HG03064 (cell line): Measurements from ENCODE around the gene ERRFI1.

Experiments used
- ATAC-seq: cut with Tn5 transposase; IDR thresholded peaks from one replicate; pipeline ENCODE4 v1.9.1; 2021; ENCODE audit warnings: low read depth; ENCODE audit not compliant: unreplicated experiment

ERRFI1 gene

GRCh38 chr1:8047112-8047511 lies 21.0 kb upstream of the ERRFI1 start:
- ATAC-seq: no peak

DNA sequence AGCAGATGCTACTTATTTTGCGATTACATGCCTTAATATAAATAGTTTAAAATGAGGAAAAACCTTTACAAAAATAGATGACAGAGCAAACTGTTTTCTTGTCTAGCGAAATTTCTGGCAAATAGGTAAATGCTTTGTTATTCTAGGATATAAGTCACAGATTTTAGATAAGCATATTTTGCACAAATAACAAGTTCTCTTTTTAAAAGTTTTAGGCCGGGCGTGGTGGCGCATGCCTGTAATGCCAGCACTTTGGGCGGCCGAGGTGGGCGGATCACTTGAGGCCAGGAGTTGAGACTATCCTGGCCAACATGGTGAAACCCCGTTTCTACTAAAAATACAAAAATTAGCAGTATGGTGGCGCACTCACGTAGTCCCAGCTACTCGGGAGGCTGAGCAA lies 20.3 kb upstream of the ERRFI1 start:
- no peak for ATAC-seq

GRCh38 chr1:8043621-8044020 lies 17.5 kb upstream of the ERRFI1 start:
- no peak for ATAC-seq

DNA sequence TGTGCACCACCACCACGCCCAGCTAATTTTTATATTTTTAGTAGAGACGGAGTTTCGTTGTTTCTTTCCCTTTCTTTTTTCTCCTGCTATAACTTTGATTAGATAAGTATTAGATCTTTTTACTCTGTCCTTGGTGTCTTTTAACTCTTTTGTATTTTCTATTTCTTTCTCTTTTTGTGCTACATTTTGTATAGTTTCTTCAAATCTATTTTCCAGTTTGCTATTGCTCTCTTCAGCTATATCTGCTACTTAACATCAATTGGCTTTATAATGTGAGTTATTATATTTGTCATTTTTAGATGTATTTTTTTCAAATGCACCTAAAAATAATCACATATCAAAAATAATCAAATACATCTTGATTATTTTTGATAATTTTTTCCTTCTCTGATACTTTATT lies 16.0 kb upstream of the ERRFI1 start:
- no peak for ATAC-seq

GRCh38 chr1:8040586-8040985 lies 14.5 kb upstream of the ERRFI1 start:
- no peak for ATAC-seq

GRCh38 chr1:8039071-8039470 lies 13.0 kb upstream of the ERRFI1 start:
- no peak for ATAC-seq

GRCh38 chr1:8035289-8035688 lies 9.2 kb upstream of the ERRFI1 start:
- no peak for ATAC-seq

GRCh38 chr1:8033322-8033721 lies 7.2 kb upstream of the ERRFI1 start:
- no peak for ATAC-seq

- ATAC-seq: no peak
These were observed 6.3 kb upstream of the ERRFI1 start for GRCh38 chr1:8032366-8032910.

DNA sequence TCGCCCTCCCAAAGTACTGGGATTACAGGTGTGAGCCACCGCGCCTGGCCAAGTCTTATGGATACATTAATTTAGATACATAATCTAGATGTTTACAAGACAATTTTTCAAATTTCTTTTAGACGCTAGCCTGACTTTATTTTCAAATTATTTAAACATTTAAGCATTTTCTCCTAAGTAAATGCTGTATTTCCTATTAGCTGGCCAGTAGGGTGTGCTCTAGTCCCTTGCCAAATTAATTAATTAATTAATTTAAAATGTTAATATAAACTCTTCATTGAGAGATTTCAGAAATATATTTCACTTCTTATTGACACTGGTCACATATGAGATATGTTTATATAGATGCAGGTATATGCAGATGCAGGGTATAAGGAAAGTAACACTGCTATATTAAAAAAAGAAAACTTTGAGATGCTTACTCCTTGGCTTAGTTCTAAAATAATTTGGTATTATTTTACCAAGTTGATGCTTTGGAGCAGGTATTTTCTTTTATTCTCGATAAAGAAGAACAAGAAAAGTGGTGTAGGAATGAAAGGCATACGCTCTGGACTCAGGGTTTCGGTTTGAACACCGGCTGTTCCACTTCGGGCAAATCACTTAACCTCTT lies 5.2 kb upstream of the ERRFI1 start:
- ATAC-seq: no peak

DNA sequence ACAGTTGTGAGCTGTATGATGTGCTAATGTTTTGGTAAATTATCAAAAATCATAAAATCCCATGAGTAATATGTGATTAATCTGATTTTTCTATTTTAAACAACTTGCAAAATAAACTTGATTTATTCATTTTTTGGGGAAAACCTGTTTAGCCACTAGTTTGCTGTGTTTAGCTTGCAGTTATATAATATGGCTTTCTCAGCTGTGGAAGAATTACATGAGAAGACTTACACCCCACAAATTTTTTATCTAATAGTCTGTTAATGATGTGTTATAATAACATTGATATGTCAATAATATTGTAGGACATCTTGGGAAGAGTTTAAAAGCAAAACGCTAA lies 2.4 kb upstream of the ERRFI1 start:
- no peak for ATAC-seq

- ATAC-seq: no peak
These were observed 1.9 kb upstream of the ERRFI1 start for GRCh38 chr1:8027748-8028570.

GRCh38 chr1:8026976-8027747 lies 1.1 kb upstream of the ERRFI1 start:
- no peak for ATAC-seq

DNA sequence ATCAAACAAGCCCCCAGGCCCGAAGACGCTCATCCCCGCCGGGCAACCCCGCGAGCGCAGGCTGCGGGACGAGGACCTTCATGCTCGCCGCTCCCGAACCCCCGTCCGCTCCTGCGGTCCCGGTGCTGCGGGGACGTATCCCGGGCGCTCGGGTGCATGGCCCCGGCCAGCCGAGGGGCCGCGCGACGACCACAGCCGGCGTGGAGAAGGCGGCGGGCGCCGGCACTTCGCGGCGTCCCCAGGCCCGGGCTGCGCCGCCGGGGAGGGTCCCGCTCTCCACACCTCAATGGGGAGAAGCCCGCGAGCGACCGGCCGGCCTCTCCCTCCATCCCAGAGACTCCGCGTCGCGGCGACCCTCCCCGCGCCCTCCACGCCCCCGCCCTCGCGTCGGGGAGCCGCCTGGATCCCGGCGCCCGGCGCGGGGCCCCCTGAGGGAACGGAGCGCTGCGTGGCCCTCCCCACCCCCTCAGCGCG lies 401 bp downstream of the ERRFI1 start:
- peak; percentile 38 for ATAC-seq

GRCh38 chr1:8025061-8025670 lies 943 bp downstream of the ERRFI1 start:
- no peak for ATAC-seq

GRCh38 chr1:8024329-8024728 lies 1.8 kb downstream of the ERRFI1 start:
- ATAC-seq: no peak

DNA sequence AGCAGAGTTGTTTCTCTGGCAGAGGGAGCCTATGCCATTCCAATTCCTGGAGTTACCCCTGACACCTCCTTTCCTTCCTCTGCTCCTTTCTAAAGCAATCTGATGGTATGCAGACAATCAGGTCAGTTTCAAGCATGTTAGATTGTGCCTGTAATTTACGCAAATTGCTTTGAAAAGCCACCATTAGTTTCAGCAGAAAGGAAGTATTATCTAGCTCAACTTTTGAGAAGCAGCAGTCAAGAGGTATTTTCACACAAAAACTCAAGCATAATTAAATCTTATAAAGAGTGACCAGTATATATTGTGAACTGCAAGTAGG lies 2.2 kb downstream of the ERRFI1 start:
- ATAC-seq: no peak

- no peak for ATAC-seq
These were observed 2.7 kb downstream of the ERRFI1 start for GRCh38 chr1:8023287-8023994.

- ATAC-seq: no peak
These were observed 3.5 kb downstream of the ERRFI1 start for GRCh38 chr1:8022395-8023286.
